Activated naive CD4-positive, alpha-beta T cell treated with anti-CD3 and anti-CD28 coated beads for 36 hours (primary cell): ENCODE data around the gene AFF3. TPM values are rescaled to one million over a fixed set of nuclear protein-coding genes. Genes with fewer than 3 reads are reported as not detected.
"Not testable (repeated sequence)": the region's sequence is repeated elsewhere in the genome, so short reads cannot be mapped to it uniquely, and the experiment has no call there.

Experiments
- CTCF ChIA-PET: fragments of 350-600 bp; sonication (Branson Sonifier 250); formaldehyde crosslinking; loops from one replicate; lab custom pipeline; 2021; ENCODE audit warnings: antibody characterized with exemption; lab: Charles Lee
- DNase-seq: peaks from one replicate; pipeline ENCODE4 v3.0.0-alpha.2; 2020
- H3K27ac Mint-ChIP-seq: one replicate; pipeline ENCODE4 v1.8.0; 2021; ENCODE audit warnings: mild to moderate bottlenecking, mixed read lengths
- H3K27me3 Mint-ChIP-seq: one replicate; pipeline ENCODE4 v1.8.0; 2021; ENCODE audit warnings: low read depth, mixed read lengths
- H3K36me3 Mint-ChIP-seq: one replicate; pipeline ENCODE4 v1.8.0; 2021; ENCODE audit warnings: low read depth, mixed read lengths
- H3K4me1 Mint-ChIP-seq: one replicate; pipeline ENCODE4 v1.8.0; 2021; ENCODE audit warnings: low read depth, mixed read lengths
- H3K4me3 Mint-ChIP-seq: one replicate; pipeline ENCODE4 v1.8.0; 2021; ENCODE audit warnings: mild to moderate bottlenecking, moderate library complexity, mixed read lengths
- H3K9me3 Mint-ChIP-seq: one replicate; pipeline ENCODE4 v1.8.0; 2021; ENCODE audit warnings: mixed read lengths
- intact Hi-C: fragments of 100-400 bp; cut with micrococcal nuclease; formaldehyde crosslinking; loops from one replicate; pipeline ENCODE4 v1.15.1; 2023
- total RNA-seq, 2 experiments: library from RNA; stranded (reverse); gene quantifications; one replicate each; pipeline ENCODE4 v1.2.3, GENCODE V29; 2021

Gene AFF3
- total RNA-seq, 2 experiments from 2014 or later, result 1.5 to 2.1 TPM

GRCh38 chr2:100102466-100103180 is 39.8 kb downstream of the AFF3 start:
- intact Hi-C loops, DNase-seq, CTCF ChIA-PET, H3K4me3 Mint-ChIP-seq, H3K36me3 Mint-ChIP-seq, H3K27ac Mint-ChIP-seq, H3K9me3 Mint-ChIP-seq: not testable (repeated sequence)
- peaks cover 14% of the 10 kb centered on the region for H3K4me1 Mint-ChIP-seq
- peaks cover 11% of the 10 kb centered on the region for H3K27me3 Mint-ChIP-seq

GRCh38 chr2:100098855-100099254 is 43.5 kb downstream of the AFF3 start:
- H3K9me3 Mint-ChIP-seq, CTCF ChIA-PET, H3K4me3 Mint-ChIP-seq, H3K27me3 Mint-ChIP-seq, DNase-seq, intact Hi-C loops, H3K27ac Mint-ChIP-seq, H3K4me1 Mint-ChIP-seq, H3K36me3 Mint-ChIP-seq: not testable (repeated sequence)

DNA sequence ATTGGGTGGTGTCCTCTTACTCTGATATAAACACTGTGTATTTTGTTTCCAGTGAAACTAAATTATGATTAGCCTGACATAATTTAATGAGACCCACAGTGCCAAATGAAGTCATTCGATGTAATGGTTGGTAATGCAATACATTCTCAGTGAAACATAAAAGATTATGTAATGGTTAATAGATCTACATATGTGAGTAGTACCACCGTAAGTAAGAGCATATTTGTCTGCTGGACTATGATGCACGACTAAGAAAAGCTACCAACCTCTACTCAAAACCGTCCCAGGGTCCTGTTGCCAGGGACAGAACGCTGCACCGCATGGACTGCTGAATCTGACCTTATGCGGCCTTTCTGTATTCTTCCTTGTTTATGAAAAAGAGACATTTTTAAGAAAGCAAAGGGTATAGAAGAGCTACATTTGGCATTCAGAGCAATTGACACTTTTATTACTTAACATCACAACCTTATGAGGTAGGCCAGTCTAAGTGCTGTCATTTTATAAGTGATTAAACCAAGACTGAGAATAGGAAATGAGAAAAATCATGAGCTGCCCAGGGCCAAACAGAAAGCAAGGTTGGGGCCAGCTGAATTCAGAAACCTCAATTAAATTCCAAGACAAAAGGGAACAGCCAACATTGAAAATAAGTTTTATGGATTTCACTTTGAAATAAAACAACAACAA is 44.6 kb downstream of the AFF3 start:
- H3K36me3 Mint-ChIP-seq, H3K27me3 Mint-ChIP-seq, intact Hi-C loops, H3K4me1 Mint-ChIP-seq, DNase-seq, H3K27ac Mint-ChIP-seq, CTCF ChIA-PET, H3K9me3 Mint-ChIP-seq, H3K4me3 Mint-ChIP-seq: not testable (repeated sequence)

DNA sequence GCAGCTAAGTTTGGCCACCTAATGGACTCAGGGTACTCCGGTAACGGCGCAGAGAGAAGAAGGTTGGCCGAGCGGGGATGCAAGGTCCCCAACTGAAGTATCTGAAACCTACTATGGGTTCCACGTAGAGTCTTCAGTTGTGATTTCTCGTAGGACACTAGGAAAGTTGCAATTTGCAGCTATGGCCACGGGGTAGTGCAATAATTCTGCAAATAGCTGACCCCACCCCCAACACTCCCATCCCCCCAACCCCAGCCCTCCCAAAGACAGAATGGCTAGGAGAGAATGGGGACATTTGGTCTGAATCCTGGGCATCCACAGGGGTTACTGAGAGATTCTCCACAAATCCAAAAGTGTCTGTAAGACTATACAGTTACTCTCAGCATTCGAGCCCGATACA is 46.5 kb downstream of the AFF3 start:
- DNase-seq, CTCF ChIA-PET, H3K36me3 Mint-ChIP-seq, H3K4me1 Mint-ChIP-seq, H3K27me3 Mint-ChIP-seq, intact Hi-C loops, H3K9me3 Mint-ChIP-seq, H3K4me3 Mint-ChIP-seq, H3K27ac Mint-ChIP-seq: not testable (repeated sequence)

DNA sequence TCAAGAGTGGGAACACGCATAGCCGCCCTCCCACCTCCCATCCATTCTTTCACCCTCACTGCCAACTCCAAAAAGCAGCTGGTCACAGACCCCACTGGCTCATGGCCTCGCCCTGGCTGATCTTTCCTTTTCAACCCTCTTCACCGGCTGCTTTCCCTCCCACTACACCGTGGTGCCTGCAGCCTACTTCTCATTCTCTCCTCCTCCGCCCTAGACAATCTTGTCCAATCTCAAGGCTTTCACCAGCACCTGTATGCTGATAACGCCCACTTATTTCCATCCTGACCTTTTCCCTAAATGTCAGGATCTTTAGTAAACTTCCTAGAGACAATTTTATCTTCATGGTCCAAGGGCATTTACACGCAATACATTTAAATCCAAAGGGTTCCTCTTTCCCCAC is 50.6 kb downstream of the AFF3 start:
- intact Hi-C loops, H3K27me3 Mint-ChIP-seq, H3K27ac Mint-ChIP-seq, CTCF ChIA-PET, H3K36me3 Mint-ChIP-seq, H3K4me1 Mint-ChIP-seq, H3K9me3 Mint-ChIP-seq, H3K4me3 Mint-ChIP-seq, DNase-seq: not testable (repeated sequence)

DNA sequence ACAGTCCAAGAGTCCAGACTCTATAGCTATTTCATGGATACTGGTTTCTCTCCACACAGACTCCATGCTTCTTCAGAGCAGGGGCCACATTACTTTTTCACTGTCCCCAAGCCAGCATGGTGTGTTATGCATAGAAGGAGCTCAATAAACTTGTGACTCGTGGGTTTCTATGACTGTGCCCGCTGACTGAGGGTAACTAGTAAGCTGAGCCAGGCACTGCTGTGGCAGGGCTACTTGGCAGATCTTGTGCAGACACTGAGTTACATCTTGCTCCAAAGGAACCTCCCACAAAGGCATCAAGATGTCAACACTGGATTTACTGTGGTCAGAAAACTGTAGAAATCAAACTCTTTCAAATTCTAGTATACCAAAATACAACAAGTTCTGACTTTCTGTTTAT is 56.6 kb downstream of the AFF3 start:
- H3K27me3 Mint-ChIP-seq, H3K4me1 Mint-ChIP-seq, intact Hi-C loops, CTCF ChIA-PET, H3K36me3 Mint-ChIP-seq, H3K27ac Mint-ChIP-seq, DNase-seq, H3K9me3 Mint-ChIP-seq, H3K4me3 Mint-ChIP-seq: not testable (repeated sequence)

DNA sequence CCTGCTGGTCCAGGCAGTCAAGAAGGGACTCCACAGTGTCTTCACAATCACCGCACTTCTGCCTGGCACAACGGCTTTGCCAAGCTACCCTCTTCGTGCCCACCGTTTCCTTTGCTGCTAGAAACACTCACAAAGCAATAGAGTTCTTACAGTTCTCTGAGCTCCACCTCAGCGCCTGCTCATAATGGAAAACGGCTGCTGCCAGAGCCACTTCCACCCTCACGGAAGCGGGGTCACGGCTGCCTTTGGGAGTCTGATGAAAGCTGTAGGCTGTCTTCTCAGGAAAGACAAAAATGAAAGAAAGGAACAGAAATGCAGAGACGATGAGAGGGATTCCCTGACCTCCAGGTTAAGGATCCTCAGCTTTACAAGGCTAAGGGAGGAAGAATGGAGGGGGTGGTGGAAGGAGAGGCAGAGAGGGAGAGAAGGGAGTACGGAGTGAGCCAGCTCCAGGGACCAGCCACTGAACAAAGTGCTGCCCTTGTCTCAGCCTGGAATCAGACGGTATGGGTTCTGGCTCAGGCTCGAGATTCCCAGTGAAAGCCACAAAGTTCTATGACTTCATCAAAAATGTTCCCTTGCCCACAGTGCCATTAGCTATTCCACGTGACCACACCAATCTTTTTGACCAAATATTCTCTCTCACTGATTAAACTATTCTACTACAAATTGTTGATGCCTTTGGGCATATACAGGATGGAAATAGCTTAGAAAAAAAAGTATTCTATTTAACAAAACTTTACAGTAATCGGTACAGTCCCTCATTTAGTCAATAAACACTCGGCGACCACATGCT is 58.8 kb downstream of the AFF3 start:
- H3K27me3 Mint-ChIP-seq, H3K36me3 Mint-ChIP-seq, H3K27ac Mint-ChIP-seq, DNase-seq, H3K9me3 Mint-ChIP-seq, H3K4me1 Mint-ChIP-seq, H3K4me3 Mint-ChIP-seq, intact Hi-C loops: not testable (repeated sequence)
- CTCF ChIA-PET, result interaction anchor here (0.6 kb wide), 1 partner anchor 45 kb away, joined by 3 read pairs; no protein-coding TSS in a partner anchor

DNA sequence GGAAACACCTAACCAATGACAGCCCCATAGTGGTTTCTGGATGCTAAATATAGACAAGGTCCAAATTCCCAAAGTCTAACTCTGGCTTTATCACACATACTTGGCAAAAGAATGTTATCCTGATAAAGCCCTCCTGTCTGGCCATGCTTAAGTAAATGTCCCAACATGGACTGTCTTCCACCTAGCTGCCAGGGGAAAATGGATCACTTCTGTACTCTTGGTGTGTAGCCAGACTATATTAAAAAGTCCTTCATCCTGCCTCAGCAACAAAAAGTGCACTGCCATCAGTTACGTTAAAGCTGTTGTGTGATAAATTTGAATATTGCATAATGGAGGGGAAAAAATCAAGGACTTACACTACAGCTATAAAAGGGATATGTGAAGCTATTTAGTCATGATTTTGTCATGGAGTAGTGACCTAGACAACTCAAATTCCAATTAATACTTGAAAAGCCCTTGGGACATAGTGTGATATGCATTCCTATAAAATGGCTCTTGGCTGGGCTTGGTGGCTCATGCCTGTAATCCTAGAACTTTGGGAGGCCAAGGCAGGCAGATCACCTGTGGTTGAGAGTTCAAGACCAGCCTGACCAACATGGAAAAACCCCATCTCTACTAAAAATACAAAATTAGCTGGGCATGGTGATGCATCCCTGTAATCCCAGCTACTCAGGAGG is 60.0 kb downstream of the AFF3 start:
- intact Hi-C loops, CTCF ChIA-PET, H3K9me3 Mint-ChIP-seq, H3K27me3 Mint-ChIP-seq, DNase-seq, H3K4me1 Mint-ChIP-seq, H3K36me3 Mint-ChIP-seq, H3K27ac Mint-ChIP-seq, H3K4me3 Mint-ChIP-seq: not testable (repeated sequence)

DNA sequence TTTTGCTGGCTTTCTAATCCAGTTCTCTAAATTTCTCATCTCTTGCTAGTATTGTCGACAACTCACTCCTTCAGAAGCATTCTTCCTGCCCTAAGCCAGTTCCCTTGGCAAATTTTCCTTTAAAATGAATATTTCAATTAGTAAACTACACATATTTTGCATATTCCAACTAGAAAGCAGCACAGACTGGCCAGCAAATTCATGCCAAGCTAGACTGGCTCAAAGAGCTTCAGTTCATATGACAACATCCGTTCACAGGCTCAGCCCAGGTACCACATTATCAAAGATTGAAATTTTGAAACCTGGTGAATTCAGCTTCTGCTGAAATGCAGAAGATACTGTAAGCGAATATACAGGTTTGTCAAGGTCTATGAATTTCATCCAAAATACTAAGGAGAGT is 64.5 kb downstream of the AFF3 start:
- Mint-ChIP-seq H3K9me3 (no peaks in the 10 kb centered on the region), H3K27me3 (no peaks in the 10 kb centered on the region), H3K4me1 (no peaks in the 10 kb centered on the region), H3K4me3 (no peak overlapping the region), H3K27ac (no peak overlapping the region), H3K36me3 (no peaks in the 10 kb centered on the region)
- intact Hi-C loops, result no loop called here
- DNase-seq, result no peak
- CTCF ChIA-PET, result interaction anchor here (0.6 kb wide), 1 partner anchor 22 kb away, joined by 5 read pairs; no protein-coding TSS in a partner anchor

- Mint-ChIP-seq H3K36me3 (no peaks in the 10 kb centered on the region), H3K27ac (no peak overlapping the region), H3K27me3 (no peaks in the 10 kb centered on the region), H3K4me3 (no peak overlapping the region), H3K4me1 (no peaks in the 10 kb centered on the region), H3K9me3 (no peaks in the 10 kb centered on the region)
- CTCF ChIA-PET, result interaction anchor here (0.6 to 0.7 kb wide), 2 partner anchors 10 to 21 kb away, joined by 3 to 5 read pairs; no protein-coding TSS in a partner anchor
- no peak for DNase-seq
- intact Hi-C loops, result no loop called here
These were observed 64.9 kb downstream of the AFF3 start for GRCh38 chr2:100077456-100077855.

DNA sequence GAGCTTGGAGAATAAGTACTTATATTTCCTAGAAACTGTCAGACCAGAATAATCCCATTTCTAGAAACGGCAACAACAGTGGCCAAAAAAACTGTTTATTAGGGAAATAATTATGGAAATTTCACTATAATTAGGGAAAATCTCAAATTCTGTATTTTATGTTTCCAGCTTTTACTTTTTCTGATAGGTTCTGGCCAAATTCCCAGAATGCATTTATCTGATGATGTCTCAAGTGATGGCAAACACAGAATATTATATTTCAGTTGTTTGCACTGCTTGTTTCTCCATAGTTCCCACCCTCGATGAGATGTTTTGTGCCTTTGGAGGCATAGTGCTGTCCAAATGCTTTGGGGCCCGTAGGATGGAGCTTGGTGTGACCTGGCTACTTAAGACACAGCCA is 66.9 kb downstream of the AFF3 start:
- Mint-ChIP-seq H3K27me3 (no peaks in the 10 kb centered on the region), H3K27ac (no peak overlapping the region), H3K4me1 (peaks cover 8% of the 10 kb centered on the region), H3K36me3 (no peaks in the 10 kb centered on the region), H3K4me3 (no peak overlapping the region), H3K9me3 (no peaks in the 10 kb centered on the region)
- DNase-seq, result no peak
- CTCF ChIA-PET, result interaction anchor here (0.7 kb wide), 1 partner anchor 14 kb away, joined by 4 read pairs; no protein-coding TSS in a partner anchor
- intact Hi-C loops, result no loop called here

GRCh38 chr2:100073110-100073509 is 69.3 kb downstream of the AFF3 start:
- Mint-ChIP-seq H3K4me1 (peaks cover 26% of the 10 kb centered on the region), H3K4me3 (no peak overlapping the region), H3K27ac (no peak overlapping the region), H3K36me3 (no peaks in the 10 kb centered on the region), H3K27me3 (no peaks in the 10 kb centered on the region), H3K9me3 (no peaks in the 10 kb centered on the region)
- no peak for DNase-seq
- intact Hi-C loops, result no loop called here
- CTCF ChIA-PET, result no interaction called here
